SK-N-SH (cell line): ENCODE measurements around the gene CDK14. TPM values are rescaled to one million over a fixed set of nuclear protein-coding genes. Genes with fewer than 3 reads are reported as not detected.

ENCODE experiments used
- CTCF ChIA-PET: fragments of 300-600, 350-600 bp; formaldehyde crosslinking; extraction: SDS; loops from one replicate; lab custom pipeline; 2021; lab: Yijun Ruan, JAX
- POLR2A ChIA-PET: fragments of 350-600 bp; sonication (Branson Sonifier 250); formaldehyde crosslinking; extraction: SDS; loops from one replicate; lab custom pipeline; 2020; ENCODE audit warnings: antibody characterized with exemption, inconsistent platforms; lab: Yijun Ruan, JAX
- DNase-seq: peaks from one replicate; pipeline ENCODE4 v3.0.0; 2012
- H2AFZ ChIP-seq: fragments of 200-600 bp; sonication (generic); 2 replicates; pipeline ENCODE4 v1.8.1; 2016; ENCODE audit warnings: antibody characterized with exemption, mild to moderate bottlenecking, low read depth
- H3F3A ChIP-seq: fragments of 200-600 bp; sonication (generic); replicated peaks from 2 replicates; pipeline ENCODE3; 2016; ENCODE audit warnings: antibody characterized with exemption, mild to moderate bottlenecking; ENCODE audit not compliant: insufficient read depth
- H3K27ac ChIP-seq, 2 experiments: fragments of 200-500 bp in 1 of 2; fragments of 200-600 bp in 1 of 2; sonication (Bioruptor generic) in 1 of 2; sonication (generic), shearing (Covaris generic) in 1 of 2; 2 replicates each; pipeline versions ENCODE4 v1.5.1 to v1.6.1; 2014 to 2016; ENCODE audit warnings: low read depth in 2 of 2, inconsistent platforms in 1 of 2, low read length in 1 of 2, mild to moderate bottlenecking in 1 of 2, mixed read lengths in 1 of 2
- H3K27me3 ChIP-seq: fragments of 200-600 bp; sonication (generic), shearing (Covaris generic); 2 replicates; pipeline ENCODE4 v1.6.1; 2016; ENCODE audit warnings: mixed run types; ENCODE audit not compliant: insufficient read depth
- H3K36me3 ChIP-seq, 2 experiments: fragments of 200-500 bp in 1 of 2; fragments of 200-600 bp in 1 of 2; sonication (Bioruptor generic) in 1 of 2; sonication (generic) in 1 of 2; replicated peaks in 1 of 2; 2 replicates each; pipeline versions ENCODE3 to v1.5.1; 2014 to 2016; ENCODE audit warnings: low read length in 1 of 2, mild to moderate bottlenecking in 1 of 2; ENCODE audit not compliant: insufficient read depth in 2 of 2, control insufficient read depth in 1 of 2
- H3K4me1 ChIP-seq, 2 experiments: fragments of 200-500 bp in 1 of 2; fragments of 200-600 bp in 1 of 2; sonication (Bioruptor generic) in 1 of 2; sonication (generic), shearing (Covaris generic) in 1 of 2; 2 replicates each; pipeline versions ENCODE4 v1.5.1 to v1.6.1; 2014 to 2016; ENCODE audit warnings: low read depth in 1 of 2, low read length in 1 of 2, mixed run types in 1 of 2; ENCODE audit not compliant: insufficient read depth in 2 of 2, control insufficient read depth in 1 of 2
- H3K4me2 ChIP-seq: fragments of 200-600 bp; sonication (generic), shearing (Covaris generic); 2 replicates; pipeline ENCODE4 v1.6.1; 2017; ENCODE audit warnings: mixed run types
- H3K4me3 ChIP-seq, 2 experiments: fragments of 200-500 bp in 1 of 2; fragments of 200-600 bp in 1 of 2; sonication (Bioruptor generic) in 1 of 2; sonication (generic), shearing (Covaris generic) in 1 of 2; 2 replicates each; pipeline versions ENCODE4 v1.5.1 to v1.8.1; 2014 to 2016; ENCODE audit warnings: low read depth in 2 of 2, inconsistent platforms in 1 of 2, low read length in 1 of 2, mild to moderate bottlenecking in 1 of 2, mixed read lengths in 1 of 2, moderate library complexity in 1 of 2
- H3K79me2 ChIP-seq: fragments of 200-600 bp; sonication (generic); 2 replicates; pipeline ENCODE4 v1.8.1; 2017; ENCODE audit warnings: mild to moderate bottlenecking; ENCODE audit not compliant: insufficient read depth
- H3K9ac ChIP-seq: fragments of 200-600 bp; sonication (generic); 2 replicates; pipeline ENCODE4 v1.6.1; 2017; ENCODE audit warnings: mixed run types
- H3K9me2 ChIP-seq: fragments of 200-600 bp; sonication (generic); 2 replicates; pipeline ENCODE4 v1.6.1; 2017; ENCODE audit warnings: mixed run types
- H3K9me3 ChIP-seq: fragments of 200-600 bp; sonication (generic); 2 replicates; pipeline ENCODE4 v1.6.1; 2017; ENCODE audit warnings: mixed run types, mild to moderate bottlenecking, moderate library complexity
- H4K20me1 ChIP-seq: fragments of 200-600 bp; sonication (generic); 2 replicates; pipeline ENCODE4 v1.6.1; 2017; ENCODE audit warnings: mild to moderate bottlenecking, mixed run types; ENCODE audit not compliant: insufficient read depth
- CHD2 ChIP-seq: fragments of 150-350 bp; IDR thresholded peaks from 2 replicates; pipeline ENCODE4 v1.6.1; 2018; ENCODE audit warnings: low read length; ENCODE audit not compliant: partially characterized antibody
- EZH2phosphoT487 ChIP-seq: fragments of 200-600 bp; sonication (generic); IDR thresholded peaks from 2 replicates; pipeline ENCODE4 v1.6.1; 2017; ENCODE audit warnings: low read depth, mixed run types, mild to moderate bottlenecking, antibody characterized with exemption, moderate library complexity, borderline replicate concordance
- FOXJ3 ChIP-seq: sonication (generic); formaldehyde crosslinking; IDR thresholded peaks from 2 replicates; pipeline ENCODE4 v1.5.1; 2020; ENCODE audit warnings: mild to moderate bottlenecking, missing genetic modification reagents
- FOXM1 ChIP-seq: IDR thresholded peaks from 2 replicates; pipeline ENCODE4 v1.4.0; 2012; ENCODE audit warnings: low read depth, mild to moderate bottlenecking
- GATA2 ChIP-seq: sonication (generic); formaldehyde crosslinking; IDR thresholded peaks from 2 replicates; pipeline ENCODE4 v1.5.0; 2020; ENCODE audit warnings: mild to moderate bottlenecking, missing genetic modification reagents
- IRF3 ChIP-seq: fragments of 150-350 bp; IDR thresholded peaks from 2 replicates; pipeline ENCODE4 v1.6.1; 2016; ENCODE audit warnings: mild to moderate bottlenecking, low read depth, low read length
- JUND ChIP-seq: IDR thresholded peaks from 2 replicates; pipeline ENCODE4 v1.4.0; 2012
- MAX ChIP-seq: IDR thresholded peaks from 2 replicates; pipeline ENCODE4 v1.4.0; 2012; ENCODE audit warnings: low read depth
- NRF1 ChIP-seq: IDR thresholded peaks from 2 replicates; pipeline ENCODE4 v1.6.1; 2012; ENCODE audit warnings: low read depth, mild to moderate bottlenecking, low read length
- REST ChIP-seq: IDR thresholded peaks from 2 replicates; pipeline ENCODE4 v1.6.1; 2012; ENCODE audit warnings: mild to moderate bottlenecking, low read depth, low read length, moderate library complexity
- SIN3A ChIP-seq: IDR thresholded peaks from 2 replicates; pipeline ENCODE4 v1.6.1; 2012; ENCODE audit warnings: low read depth, mild to moderate bottlenecking, low read length, moderate library complexity, borderline replicate concordance
- USF1 ChIP-seq: IDR thresholded peaks from 2 replicates; pipeline ENCODE4 v1.4.0; 2012; ENCODE audit warnings: low read depth, borderline replicate concordance
- USF2 ChIP-seq: fragments of 150-350 bp; IDR thresholded peaks from 2 replicates; pipeline ENCODE4 v1.6.1; 2017; ENCODE audit warnings: antibody characterized with exemption, low read length, low read depth, borderline replicate concordance
- WGBS: methylation state at CpG from one replicate; pipeline ENCODE4 v1.1.6; 2017; ENCODE audit warnings: low lambda C conversion rate; 5-methylcytosine and 5-hydroxymethylcytosine counted together
- polyA plus RNA-seq, 3 experiments: library from polyadenylated mRNA; depleted of rRNA; stranded (reverse); fragments of >200 nt; gene quantifications; 2 replicates each; pipeline ENCODE4 v1.2.3, GENCODE V29; 2012

CDK14 gene
- polyA plus RNA-seq, 1 of the 3 experiments (the other 2 are of a cell fraction): 13.9 TPM

- Histone ChIP-seq H2AFZ (no peak overlapping the region), H3K9me2 (no peaks in the 10 kb centered on the region), H3K4me2 (no peak overlapping the region), H3K79me2 (no peaks in the 10 kb centered on the region), H3K36me3 (peaks cover 3 to 10% of the 10 kb centered on the region in 2 experiments), H3K4me1 (no peaks in the 10 kb centered on the region; a peak in 1 of 4 replicates), H4K20me1 (no peaks in the 10 kb centered on the region), H3K27ac (no peak overlapping the region), H3K4me3 (no peak overlapping the region), H3F3A (no peaks in the 10 kb centered on the region), H3K9me3 (no peaks in the 10 kb centered on the region), H3K27me3 (no peaks in the 10 kb centered on the region), H3K9ac (no peak overlapping the region)
- TF ChIP-seq FOXJ3: no peak
- no peak for TF ChIP-seq REST
- TF ChIP-seq GATA2 (CRISPR knock-in tag): no peak
- no peak for TF ChIP-seq USF1
- TF ChIP-seq MAX: no peak
- no peak for TF ChIP-seq SIN3A
- no peak for TF ChIP-seq USF2
- no peak for TF ChIP-seq EZH2phosphoT487
- TF ChIP-seq IRF3: no peak
- no peak for TF ChIP-seq CHD2
- no peak for TF ChIP-seq NRF1
- no peak for TF ChIP-seq JUND
- no peak for TF ChIP-seq FOXM1
- ChIA-PET CTCF (no interaction called here), POLR2A (no interaction called here)
- 79% methylated on average over 6 of the region's 7 CpGs for WGBS
- DNase-seq: no peak
Measured at GRCh38 chr7:91212582-91212981, 616.5 kb downstream of the CDK14 start.
